ENCODE results near the gene JMJD4. TPM values are rescaled to one million over a fixed set of nuclear protein-coding genes. Genes with fewer than 3 reads are reported as not detected.
"Not testable (repeated sequence)": the region's sequence is repeated elsewhere in the genome, so short reads cannot be mapped to it uniquely, and the experiment has no call there.

JMJD4 gene
- total RNA-seq, 1 experiment from 2014 or later = 24.4 TPM

DNA sequence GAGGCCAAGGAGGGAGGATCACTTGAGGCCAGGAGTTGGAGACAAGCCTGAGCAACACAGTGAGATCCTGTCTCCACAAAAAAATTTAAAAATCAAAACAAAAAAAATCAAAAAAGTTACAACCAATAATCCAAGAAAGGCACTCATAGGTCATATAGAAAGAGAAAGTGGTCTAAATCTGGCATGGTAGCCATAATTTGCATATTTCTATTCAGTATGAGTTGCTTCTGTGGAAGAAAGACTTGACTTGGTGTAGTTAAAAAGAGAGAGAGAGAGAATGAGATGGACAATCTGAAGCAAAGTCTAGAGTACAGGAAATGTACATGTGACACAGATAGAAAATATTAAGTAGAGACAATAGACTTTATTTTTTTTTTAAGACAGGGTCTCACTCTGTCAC lies 22.5 kb downstream of the JMJD4 start:
- H2BK15ac ChIP-seq (ENCODE audit: low read depth, low read length) = no peak overlapping the region
- H2BK5ac ChIP-seq (ENCODE audit: insufficient read length, low read length) = no peak overlapping the region
- H2BK120ac ChIP-seq (ENCODE audit: low read depth, low read length, poor library complexity, severe bottlenecking) = no peak overlapping the region
- H3K18ac ChIP-seq (ENCODE audit: insufficient read length, low read depth, low read length) = no peak overlapping the region
- Mint-ChIP-seq H3K27ac (no peak overlapping the region), H3K9me3 (peaks cover 74 to 81% of the 10 kb centered on the region in 2 experiments), H3K36me3 (ENCODE audit: insufficient read depth in 1 of 3, low read depth in 3 of 3) (peaks cover 8 to 21% (median 17%) of the 10 kb centered on the region in 3 experiments), H3K27me3 (ENCODE audit: low read depth) (peaks cover 14% of the 10 kb centered on the region), H3K4me3 (no peak overlapping the region), H3K4me1 (no peaks in the 10 kb centered on the region)
- H3K9me3 ChIP-seq (ENCODE audit: control insufficient read depth, low read depth, low read length) = peaks cover 32% of the 10 kb centered on the region
- no peak for TF ChIP-seq CTCF (conservative IDR thresholded peaks at IDR 0.05)
- no peak overlapping the region for H3K4me2 ChIP-seq (ENCODE audit: insufficient read depth, insufficient read length, low read length)
- no peak overlapping the region for H3K56ac ChIP-seq (ENCODE audit: insufficient read length, low read depth, low read length)
- H3K4me1 ChIP-seq (ENCODE audit: insufficient read depth, low read length) = no peaks in the 10 kb centered on the region
- DNase-seq = no peak
- H2BK20ac ChIP-seq (ENCODE audit: low read depth, low read length, poor library complexity, severe bottlenecking) = no peak overlapping the region
- no peak overlapping the region for H3K9ac ChIP-seq (ENCODE audit: extremely low read depth, insufficient read length, low read length)
- no peaks in the 10 kb centered on the region for H3K79me2 ChIP-seq (ENCODE audit: insufficient read depth, low read length)
- H2BK12ac ChIP-seq (ENCODE audit: insufficient read length, low read depth, low read length) = no peak overlapping the region
- H4K8ac ChIP-seq (replicated peaks; ENCODE audit: insufficient read length, low read depth, low read length) = no peak overlapping the region
- H3K79me1 ChIP-seq (ENCODE audit: insufficient read depth, low read depth, low read length, poor library complexity, severe bottlenecking) = no peaks in the 10 kb centered on the region
- no peak overlapping the region for H4K5ac ChIP-seq (ENCODE audit: insufficient read length, low read depth, low read length)
- H3K23me2 ChIP-seq (ENCODE audit: insufficient read length, low read depth, low read length, poor library complexity, severe bottlenecking) = no peaks in the 10 kb centered on the region
- no peak overlapping the region for H2AFZ ChIP-seq (ENCODE audit: low read length)
- no peaks in the 10 kb centered on the region for H3K27me3 ChIP-seq (ENCODE audit: insufficient read depth, low read length)
- no peak overlapping the region for H3K23ac ChIP-seq (ENCODE audit: insufficient read length, low read depth, low read length)
- H3K4ac ChIP-seq (ENCODE audit: low read depth, low read length) = no peak overlapping the region
- no peak overlapping the region for H3K27ac ChIP-seq (ENCODE audit: insufficient read length, low read depth, low read length)
- no peaks in the 10 kb centered on the region for H4K20me1 ChIP-seq (ENCODE audit: control insufficient read depth, insufficient read depth, insufficient read length)
- H3K14ac ChIP-seq (ENCODE audit: insufficient read depth, low read length) = no peak overlapping the region
- no peak overlapping the region for H2AK5ac ChIP-seq (ENCODE audit: insufficient read length, low read length)
- no peak overlapping the region for H4K91ac ChIP-seq (ENCODE audit: insufficient read length, low read depth, low read length)
- H3T11ph ChIP-seq (ENCODE audit: low read length) = no peak overlapping the region

GRCh38 chr1:227710474-227710873 lies 24.6 kb downstream of the JMJD4 start:
- not testable (repeated sequence) for H3K4me1 Mint-ChIP-seq; H3K27ac ChIP-seq (ENCODE audit: insufficient read length, low read depth, low read length); H2BK120ac ChIP-seq (ENCODE audit: low read depth, low read length, poor library complexity, severe bottlenecking); H3K18ac ChIP-seq (ENCODE audit: insufficient read length, low read depth, low read length); H3K4ac ChIP-seq (ENCODE audit: low read depth, low read length); H3K4me2 ChIP-seq (ENCODE audit: insufficient read depth, insufficient read length, low read length); H3K27ac Mint-ChIP-seq; H3K9ac ChIP-seq (ENCODE audit: extremely low read depth, insufficient read length, low read length); H3K27me3 ChIP-seq (ENCODE audit: insufficient read depth, low read length); H3K79me2 ChIP-seq (ENCODE audit: insufficient read depth, low read length); DNase-seq; H3K4me1 ChIP-seq (ENCODE audit: insufficient read depth, low read length); H4K91ac ChIP-seq (ENCODE audit: insufficient read length, low read depth, low read length); H4K5ac ChIP-seq (ENCODE audit: insufficient read length, low read depth, low read length); H2BK5ac ChIP-seq (ENCODE audit: insufficient read length, low read length); H3K56ac ChIP-seq (ENCODE audit: insufficient read length, low read depth, low read length); H2BK12ac ChIP-seq (ENCODE audit: insufficient read length, low read depth, low read length); H3T11ph ChIP-seq (ENCODE audit: low read length); H2AFZ ChIP-seq (ENCODE audit: low read length); H4K8ac ChIP-seq (replicated peaks; ENCODE audit: insufficient read length, low read depth, low read length); H3K4me3 Mint-ChIP-seq; H3K23me2 ChIP-seq (ENCODE audit: insufficient read length, low read depth, low read length, poor library complexity, severe bottlenecking); H4K20me1 ChIP-seq (ENCODE audit: control insufficient read depth, insufficient read depth, insufficient read length); H3K23ac ChIP-seq (ENCODE audit: insufficient read length, low read depth, low read length); H3K27me3 Mint-ChIP-seq (ENCODE audit: low read depth); H2AK5ac ChIP-seq (ENCODE audit: insufficient read length, low read length); H2BK20ac ChIP-seq (ENCODE audit: low read depth, low read length, poor library complexity, severe bottlenecking); H3K14ac ChIP-seq (ENCODE audit: insufficient read depth, low read length); H3K79me1 ChIP-seq (ENCODE audit: insufficient read depth, low read depth, low read length, poor library complexity, severe bottlenecking); H2BK15ac ChIP-seq (ENCODE audit: low read depth, low read length)
- Mint-ChIP-seq H3K36me3 (ENCODE audit: insufficient read depth in 1 of 3, low read depth in 3 of 3) (peaks cover 8 to 18% (median 16%) of the 10 kb centered on the region in 3 experiments), H3K9me3 (peaks cover 70 to 75% of the 10 kb centered on the region in 2 experiments)
- WGBS (ENCODE audit: extremely low coverage, insufficient read length, low lambda C conversion rate) = no CpG with 5 or more reads among the region's 24 CpGs
- peaks cover 35% of the 10 kb centered on the region for H3K9me3 ChIP-seq (ENCODE audit: control insufficient read depth, low read depth, low read length)

All from H9 (cell line).